NT2/D1 (cell line): ENCODE data around the gene CLTC.
"Not testable (repeated sequence)": the region's sequence is repeated elsewhere in the genome, so short reads cannot be mapped to it uniquely, and the experiment has no call there.

Experiments used
- SUZ12 ChIP-seq: IDR thresholded peaks from 2 replicates; pipeline ENCODE4 v1.6.1; 2011; ENCODE audit not compliant: insufficient read length, insufficient read depth; ENCODE audit errors: extremely low read depth
- YY1 ChIP-seq: IDR thresholded peaks from 2 replicates; pipeline ENCODE4 v1.6.1; 2011; ENCODE audit not compliant: insufficient read length, insufficient read depth
- ZNF274 ChIP-seq: IDR thresholded peaks from 2 replicates; pipeline ENCODE4 v1.6.1; 2011; ENCODE audit warnings: mild to moderate bottlenecking, low read depth, low read length

DNA sequence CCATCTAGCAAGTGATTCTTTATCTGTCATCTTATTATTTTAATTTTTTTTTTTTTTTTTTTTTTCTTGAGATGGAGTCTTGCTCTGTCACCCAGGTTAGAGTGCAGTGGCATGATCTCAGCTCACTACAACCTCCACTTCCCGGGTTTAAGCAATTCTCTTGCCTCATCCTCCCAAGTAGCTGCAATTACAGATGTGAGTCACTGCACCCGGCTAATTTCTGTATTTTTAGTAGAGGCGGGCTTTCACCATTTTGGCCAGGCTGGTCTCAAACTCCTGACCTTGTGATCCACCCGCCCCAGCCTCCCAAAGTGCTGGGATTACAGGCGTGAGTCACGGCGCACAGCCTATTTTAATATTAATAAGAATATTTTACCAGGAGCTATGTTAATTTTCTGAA lies 36.9 kb downstream of the CLTC start:
- TF ChIP-seq YY1, ZNF274, SUZ12: not testable (repeated sequence)
